Measurements from ENCODE around the gene CDH11. TPM values are rescaled to one million over a fixed set of nuclear protein-coding genes. Genes with fewer than 3 reads are reported as not detected.

CDH11 gene
- total RNA-seq, 4 donors from 2014 or later, result 13.0 to 37.7 (median 27.8) TPM

GRCh38 chr16:64950731-64951130 is 171.1 kb downstream of the CDH11 start:
- no peak for TF ChIP-seq CTCF (IDR thresholded peaks at IDR 0.05)
- no peak for TF ChIP-seq POLR2A (IDR thresholded peaks at IDR 0.05)
- H3K4me3 ChIP-seq (replicated peaks in 1 of 3), result no peak overlapping the region
- H3K27ac ChIP-seq, result no peak overlapping the region
- DNase-seq, result no peak
- intact Hi-C loops (cut with DNase I), result no loop called here
- no peaks in the 10 kb centered on the region for H3K9me3 ChIP-seq
- no peaks in the 10 kb centered on the region for H3K27me3 ChIP-seq
- 96 to 97% methylated on average over 25 of the region's 25 CpGs for WGBS, 2 donors
- H3K4me1 ChIP-seq, result no peaks in the 10 kb centered on the region
- no peaks in the 10 kb centered on the region for H3K36me3 ChIP-seq

GRCh38 chr16:64950262-64950661 is 171.6 kb downstream of the CDH11 start:
- DNase-seq, result no peak
- WGBS, 2 donors, result 80 to 89% methylated on average over 7 of the region's 7 CpGs
- TF ChIP-seq POLR2A (IDR thresholded peaks at IDR 0.05) (no peak), CTCF (IDR thresholded peaks at IDR 0.05) (no peak)
- Histone ChIP-seq H3K4me1 (no peaks in the 10 kb centered on the region), H3K9me3 (no peaks in the 10 kb centered on the region), H3K36me3 (no peaks in the 10 kb centered on the region), H3K27ac (no peak overlapping the region), H3K27me3 (no peaks in the 10 kb centered on the region), H3K4me3 (replicated peaks in 1 of 3) (no peak overlapping the region)
- intact Hi-C loops (cut with DNase I), result no loop called here

- Histone ChIP-seq H3K4me3 (replicated peaks in 1 of 3) (no peak overlapping the region), H3K27ac (no peak overlapping the region), H3K27me3 (no peaks in the 10 kb centered on the region), H3K9me3 (no peaks in the 10 kb centered on the region), H3K36me3 (no peaks in the 10 kb centered on the region), H3K4me1 (no peaks in the 10 kb centered on the region)
- no peak for TF ChIP-seq CTCF (IDR thresholded peaks at IDR 0.05)
- no peak for TF ChIP-seq POLR2A (IDR thresholded peaks at IDR 0.05)
- intact Hi-C loops (cut with DNase I), result no loop called here
- WGBS, 2 donors, result 25 to 61% methylated on average over 1 of the region's 1 CpG
- DNase-seq, result no peak
These were observed 173.8 kb downstream of the CDH11 start for GRCh38 chr16:64948056-64948455.

- intact Hi-C loops (cut with DNase I), result no loop called here
- Histone ChIP-seq H3K27ac (no peak overlapping the region), H3K4me3 (replicated peaks in 1 of 3) (no peak overlapping the region), H3K36me3 (no peaks in the 10 kb centered on the region), H3K9me3 (no peaks in the 10 kb centered on the region), H3K27me3 (no peaks in the 10 kb centered on the region), H3K4me1 (no peaks in the 10 kb centered on the region)
- TF ChIP-seq POLR2A (IDR thresholded peaks at IDR 0.05) (no peak), CTCF (IDR thresholded peaks at IDR 0.05) (no peak)
- 86 to 88% methylated on average over 12 of the region's 12 CpGs for WGBS, 2 donors
- no peak for DNase-seq
These were observed 174.2 kb downstream of the CDH11 start for GRCh38 chr16:64947651-64948050.

GRCh38 chr16:64933885-64934284 is 188.0 kb downstream of the CDH11 start:
- H3K4me1 ChIP-seq, result no peaks in the 10 kb centered on the region
- intact Hi-C loops (cut with DNase I), result no loop called here
- 55 to 65% methylated on average over 2 of the region's 2 CpGs for WGBS, 2 donors
- no peaks in the 10 kb centered on the region for H3K36me3 ChIP-seq
- no peak for DNase-seq
- H3K9me3 ChIP-seq, result no peaks in the 10 kb centered on the region
- H3K4me3 ChIP-seq (replicated peaks in 1 of 3), result no peak overlapping the region
- TF ChIP-seq CTCF (IDR thresholded peaks at IDR 0.05) (no peak), POLR2A (IDR thresholded peaks at IDR 0.05) (no peak)
- H3K27ac ChIP-seq, result no peak overlapping the region
- no peaks in the 10 kb centered on the region for H3K27me3 ChIP-seq

All from thyroid gland (tissue), 4 donors.